ENCODE measurements around the gene MTG1.
"Not testable (repeated sequence)": the region's sequence is repeated elsewhere in the genome, so short reads cannot be mapped to it uniquely, and the experiment has no call there.

Gene MTG1

GRCh38 chr10:133378251-133379096 lies 15.5 kb upstream of the MTG1 start:
- DNase-seq (ENCODE audit: low spot score) = peak; percentile 69

- DNase-seq (ENCODE audit: low spot score) = peak; percentile 94
These were observed 14.7 kb upstream of the MTG1 start, which contains the start of gene PAOX for GRCh38 chr10:133379152-133379800. TSS of gene PAOX (plus strand) at chr10:133379262. CDS start at chr10:133379317, 55 bp downstream.

GRCh38 chr10:133379801-133380666 lies 13.9 kb upstream of the MTG1 start:
- no peak for DNase-seq (ENCODE audit: low spot score)

- DNase-seq (ENCODE audit: low spot score) = no peak
These were observed 12.9 kb upstream of the MTG1 start for GRCh38 chr10:133381036-133381435.

- DNase-seq (ENCODE audit: low spot score) = no peak
These were observed 10.4 kb upstream of the MTG1 start for GRCh38 chr10:133383551-133383950.

- no peak for DNase-seq (ENCODE audit: low spot score)
These were observed 9.9 kb upstream of the MTG1 start for GRCh38 chr10:133384071-133384470.

GRCh38 chr10:133385214-133385613 lies 8.7 kb upstream of the MTG1 start:
- no peak for DNase-seq (ENCODE audit: low spot score)

GRCh38 chr10:133386951-133387350 lies 7.0 kb upstream of the MTG1 start:
- not testable (repeated sequence) for DNase-seq (ENCODE audit: low spot score)

- DNase-seq (ENCODE audit: low spot score) = no peak
These were observed 5.6 kb upstream of the MTG1 start for GRCh38 chr10:133388236-133388972.

- no peak for DNase-seq (ENCODE audit: low spot score)
These were observed 4.8 kb upstream of the MTG1 start for GRCh38 chr10:133388973-133389818.

- no peak for DNase-seq (ENCODE audit: low spot score)
These were observed 3.2 kb upstream of the MTG1 start for GRCh38 chr10:133390597-133391248.

- DNase-seq (ENCODE audit: low spot score) = no peak
These were observed 2.7 kb upstream of the MTG1 start for GRCh38 chr10:133391249-133391635.

GRCh38 chr10:133391761-133392518 lies 2.0 kb upstream of the MTG1 start:
- DNase-seq (ENCODE audit: low spot score) = no peak

GRCh38 chr10:133393401-133394063 lies 425 bp upstream of the MTG1 start:
- no peak for DNase-seq (ENCODE audit: low spot score)

GRCh38 chr10:133394801-133395221 lies 854 bp downstream of the MTG1 start:
- DNase-seq (ENCODE audit: low spot score) = no peak

- DNase-seq (ENCODE audit: low spot score) = no peak
These were observed 2.2 kb downstream of the MTG1 start for GRCh38 chr10:133396035-133396624.

- no peak for DNase-seq (ENCODE audit: low spot score)
These were observed 4.0 kb downstream of the MTG1 start for GRCh38 chr10:133397938-133398337.

GRCh38 chr10:133399123-133399601 lies 5.2 kb downstream of the MTG1 start:
- DNase-seq (ENCODE audit: low spot score) = no peak

Measured in AG08396 (cell line).